Retinal pigment epithelial cell (primary cell): ENCODE results near the gene SLC25A22.

ENCODE experiments used
- DNase-seq: peaks from one replicate; pipeline ENCODE4 v3.0.0-alpha.2; 2010; ENCODE audit warnings: low read depth
- H3K4me3 ChIP-seq: 2 replicates; pipeline ENCODE4 v1.5.1; 2011; ENCODE audit warnings: mild to moderate bottlenecking, low read length, control low read depth, moderate library complexity
- TF ChIP-seq, protein P1 (sequence below): conservative IDR thresholded peaks from 2 replicates; pipeline ENCODE4 v1.5.1; 2011; ENCODE audit warnings: low read depth, low read length, control low read depth, inconsistent platforms

The SLC25A22 gene

DNA sequence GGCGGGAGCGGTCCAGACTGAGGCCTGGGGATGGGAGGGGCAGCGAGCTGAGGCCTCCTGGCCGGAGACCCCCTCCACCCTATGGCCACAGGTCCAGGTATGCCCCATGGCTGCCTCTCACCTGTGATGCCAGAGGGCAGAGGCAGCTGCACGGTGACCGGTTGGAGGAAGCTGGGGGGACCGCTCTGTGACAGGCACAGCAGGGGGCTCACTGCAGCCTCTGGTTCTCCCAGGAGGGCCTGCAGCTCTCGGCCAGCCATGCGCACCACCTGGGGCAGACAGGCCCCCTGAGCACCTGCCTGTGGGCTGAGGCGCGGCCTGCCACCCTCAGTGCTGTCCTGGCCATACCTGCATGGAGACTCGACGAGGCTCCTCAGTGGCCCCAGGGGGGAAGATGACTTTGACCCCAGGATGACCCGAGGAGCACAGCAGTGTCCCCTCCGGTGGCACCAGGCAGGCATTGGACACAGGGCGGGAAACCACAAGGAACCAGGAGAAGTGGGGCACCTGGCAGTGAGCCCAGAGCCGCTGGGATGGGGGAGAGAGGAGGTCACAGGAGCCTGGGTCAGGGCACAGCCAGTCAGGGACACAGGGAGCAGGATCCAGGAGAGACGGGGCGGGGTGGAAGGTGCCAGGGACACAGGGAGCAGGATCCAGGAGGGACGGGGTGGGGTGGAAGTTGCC is 3.2 kb upstream of the SLC25A22 start:
- TF ChIP-seq, protein P1, sequence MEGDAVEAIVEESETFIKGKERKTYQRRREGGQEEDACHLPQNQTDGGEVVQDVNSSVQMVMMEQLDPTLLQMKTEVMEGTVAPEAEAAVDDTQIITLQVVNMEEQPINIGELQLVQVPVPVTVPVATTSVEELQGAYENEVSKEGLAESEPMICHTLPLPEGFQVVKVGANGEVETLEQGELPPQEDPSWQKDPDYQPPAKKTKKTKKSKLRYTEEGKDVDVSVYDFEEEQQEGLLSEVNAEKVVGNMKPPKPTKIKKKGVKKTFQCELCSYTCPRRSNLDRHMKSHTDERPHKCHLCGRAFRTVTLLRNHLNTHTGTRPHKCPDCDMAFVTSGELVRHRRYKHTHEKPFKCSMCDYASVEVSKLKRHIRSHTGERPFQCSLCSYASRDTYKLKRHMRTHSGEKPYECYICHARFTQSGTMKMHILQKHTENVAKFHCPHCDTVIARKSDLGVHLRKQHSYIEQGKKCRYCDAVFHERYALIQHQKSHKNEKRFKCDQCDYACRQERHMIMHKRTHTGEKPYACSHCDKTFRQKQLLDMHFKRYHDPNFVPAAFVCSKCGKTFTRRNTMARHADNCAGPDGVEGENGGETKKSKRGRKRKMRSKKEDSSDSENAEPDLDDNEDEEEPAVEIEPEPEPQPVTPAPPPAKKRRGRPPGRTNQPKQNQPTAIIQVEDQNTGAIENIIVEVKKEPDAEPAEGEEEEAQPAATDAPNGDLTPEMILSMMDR: no peak
- DNase-seq: no peak
- no peak overlapping the region for H3K4me3 ChIP-seq

DNA sequence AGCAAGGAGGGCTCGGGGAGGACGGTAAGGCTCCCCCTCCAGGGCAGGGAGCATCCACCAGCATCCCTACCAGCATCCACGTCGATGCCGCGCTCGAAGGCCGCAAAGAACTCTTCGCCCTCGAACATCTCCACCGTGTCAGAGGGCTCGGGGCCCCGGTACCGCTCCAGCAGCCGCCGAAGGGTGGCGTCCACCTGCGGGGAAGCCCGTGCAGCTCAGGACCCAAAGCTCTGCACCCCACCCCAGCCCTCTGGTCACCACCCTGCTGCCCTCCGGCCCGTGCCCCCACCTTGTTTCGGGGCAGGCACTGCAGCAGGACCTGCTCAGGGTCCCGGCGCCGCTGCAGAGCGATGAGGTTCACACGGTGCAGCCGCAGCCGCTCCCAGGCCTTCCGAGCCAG is 2.4 kb upstream of the SLC25A22 start:
- H3K4me3 ChIP-seq: no peak overlapping the region
- no peak for DNase-seq
- TF ChIP-seq, protein P1: no peak

GRCh38 chr11:799641-800316 is 1.7 kb upstream of the SLC25A22 start:
- TF ChIP-seq, protein P1: no peak
- no peak for DNase-seq
- H3K4me3 ChIP-seq: no peak overlapping the region

DNA sequence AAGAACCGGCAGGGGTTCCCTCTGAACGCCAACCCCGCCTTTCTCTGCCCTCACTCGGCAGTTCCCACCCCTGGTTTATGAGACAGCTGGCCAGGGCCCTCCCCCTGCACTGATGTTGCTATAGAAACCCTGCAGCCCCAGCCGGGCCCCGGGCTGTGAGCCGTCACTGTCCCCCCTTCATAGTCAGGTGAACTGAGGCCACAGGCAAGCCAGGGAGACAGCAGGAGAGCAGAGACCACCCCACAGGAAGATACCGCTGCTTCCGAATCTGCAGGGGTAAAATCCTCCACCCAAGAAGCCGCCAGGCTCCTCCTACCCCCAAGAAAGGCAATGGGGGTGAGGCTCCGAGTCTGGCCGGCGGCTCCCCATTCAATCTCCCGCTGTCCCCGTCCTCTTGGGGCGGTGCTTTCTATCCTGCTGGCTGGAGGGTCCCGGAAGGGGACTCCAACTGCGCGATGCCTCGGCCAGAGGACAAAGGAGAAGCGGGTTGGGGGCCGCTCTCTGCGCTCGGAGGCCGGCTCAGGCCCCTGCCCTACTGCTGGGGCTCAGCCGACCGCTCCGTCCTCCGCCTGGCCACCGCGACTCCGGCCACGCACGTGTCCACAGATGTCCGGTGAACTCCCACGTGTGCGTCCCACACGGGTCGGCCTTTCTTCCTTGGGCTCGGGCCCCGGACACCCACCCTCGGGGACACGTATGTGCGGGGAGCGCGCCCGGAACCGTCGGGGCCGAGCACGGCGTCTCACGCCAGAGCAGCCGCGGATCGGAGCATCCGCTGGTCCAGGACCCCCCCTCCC is 587 bp downstream of the SLC25A22 start:
- TF ChIP-seq, protein P1: no peak
- no peak for DNase-seq
- peak overlapping the region; percentile 63 for H3K4me3 ChIP-seq

GRCh38 chr11:796565-797295 is 1.4 kb downstream of the SLC25A22 start:
- no peak for DNase-seq
- TF ChIP-seq, protein P1: no peak
- H3K4me3 ChIP-seq: peak overlapping the region; percentile 63

- peak overlapping the region; percentile 63 for H3K4me3 ChIP-seq
- no peak for DNase-seq
- TF ChIP-seq, protein P1: no peak
These were observed 2.2 kb downstream of the SLC25A22 start for GRCh38 chr11:795634-796564.
